NT2/D1 (cell line): ENCODE measurements around the gene SDC3.

ENCODE experiments used
- YY1 ChIP-seq: IDR thresholded peaks from 2 replicates; pipeline ENCODE4 v1.6.1; 2011; ENCODE audit not compliant: insufficient read length, insufficient read depth
- ZNF274 ChIP-seq: IDR thresholded peaks from 2 replicates; pipeline ENCODE4 v1.6.1; 2011; ENCODE audit warnings: mild to moderate bottlenecking, low read depth, low read length

DNA sequence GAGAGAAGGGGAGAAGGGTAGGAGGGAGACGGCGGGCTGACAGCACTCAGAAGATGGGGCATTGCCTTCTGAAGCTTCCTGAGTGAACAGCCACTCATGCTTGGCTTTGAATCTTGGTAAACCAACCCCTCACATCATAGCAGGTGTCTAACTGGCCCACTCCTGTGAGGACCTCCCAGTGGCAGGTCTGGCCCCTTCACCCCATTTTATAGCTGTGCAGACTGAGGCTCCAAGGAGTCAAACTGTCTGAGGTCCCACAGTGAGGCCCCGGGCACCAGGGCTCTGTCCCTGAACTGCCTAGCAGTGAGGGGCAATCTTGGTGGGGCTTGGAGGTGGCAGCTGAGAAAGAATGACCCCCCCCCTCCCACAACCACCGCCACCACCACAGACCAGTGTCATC is 41.0 kb downstream of the SDC3 start:
- TF ChIP-seq YY1 (no peak), ZNF274 (no peak)
